Neuronal stem cell (in vitro differentiated cells): ENCODE data around the gene BCAS3.
"Not testable (repeated sequence)": the region's sequence is repeated elsewhere in the genome, so short reads cannot be mapped to it uniquely, and the experiment has no call there.

Source experiments
- DNase-seq: peaks from one replicate; pipeline ENCODE4 v3.0.0-alpha.2; 2013; ENCODE audit warnings: low spot score
- H2AFZ ChIP-seq: one replicate; pipeline ENCODE4 v1.6.1; 2013; ENCODE audit warnings: mild to moderate bottlenecking, low read length, inconsistent platforms
- H2AK5ac ChIP-seq: 2 replicates; pipeline ENCODE4 v1.6.1; 2013; ENCODE audit warnings: low read depth, mild to moderate bottlenecking, inconsistent platforms, low read length, moderate library complexity, mixed read lengths
- H2BK120ac ChIP-seq: 2 replicates; pipeline ENCODE4 v1.6.1; 2013; ENCODE audit warnings: low read depth, mild to moderate bottlenecking, inconsistent platforms, low read length, moderate library complexity, mixed read lengths
- H2BK12ac ChIP-seq: one replicate; pipeline ENCODE4 v1.6.1; 2013; ENCODE audit warnings: low read length, inconsistent platforms
- H2BK15ac ChIP-seq: 2 replicates; pipeline ENCODE4 v1.6.1; 2013; ENCODE audit warnings: mild to moderate bottlenecking, low read length, inconsistent platforms, mixed read lengths
- H2BK5ac ChIP-seq: one replicate; pipeline ENCODE4 v1.6.1; 2013; ENCODE audit warnings: inconsistent platforms, mild to moderate bottlenecking, low read length, moderate library complexity
- H3K14ac ChIP-seq: one replicate; pipeline ENCODE4 v1.6.1; 2013; ENCODE audit warnings: low read length, inconsistent platforms
- H3K18ac ChIP-seq: 2 replicates; pipeline ENCODE4 v1.6.1; 2013; ENCODE audit warnings: low read length, inconsistent platforms
- H3K23ac ChIP-seq: 2 replicates; pipeline ENCODE4 v1.6.1; 2013; ENCODE audit warnings: low read depth, mild to moderate bottlenecking, mixed read lengths, low read length, inconsistent platforms; ENCODE audit not compliant: poor library complexity
- H3K27ac ChIP-seq: replicated peaks from 3 replicates; pipeline ENCODE4 v1.5.1; 2013; ENCODE audit warnings: low read length, inconsistent platforms
- H3K27me3 ChIP-seq, 3 experiments: 2 replicates each; pipeline ENCODE4 v1.6.1; 2013; ENCODE audit warnings: low read length in 3 of 3, mild to moderate bottlenecking in 2 of 3, inconsistent platforms in 1 of 3, low read depth in 1 of 3, mixed read lengths in 1 of 3, moderate library complexity in 1 of 3; ENCODE audit not compliant: control insufficient read depth in 3 of 3, insufficient read depth in 3 of 3
- H3K36me3 ChIP-seq, 2 donors: replicated peaks in 1 of 2; 2 replicates each; pipeline ENCODE4 v1.6.1; 2013; ENCODE audit warnings: low read length in 2 of 2; ENCODE audit not compliant: control insufficient read depth in 2 of 2, insufficient read depth in 2 of 2
- H3K4ac ChIP-seq: 2 replicates; pipeline ENCODE4 v1.6.1; 2013; ENCODE audit warnings: inconsistent platforms, mild to moderate bottlenecking, low read length, moderate library complexity
- H3K4me1 ChIP-seq, 2 donors: 1 replicate in 1 of 2; 2 replicates in 1 of 2; pipeline ENCODE4 v1.6.1; 2013; ENCODE audit warnings: low read length in 2 of 2, low read depth in 1 of 2; ENCODE audit not compliant: control insufficient read depth in 2 of 2, insufficient read depth in 1 of 2
- H3K4me2 ChIP-seq: one replicate; pipeline ENCODE4 v1.6.1; 2013; ENCODE audit warnings: mild to moderate bottlenecking, low read length, inconsistent platforms; ENCODE audit not compliant: insufficient read depth, poor library complexity, severe bottlenecking
- H3K4me3 ChIP-seq, 2 donors: 2 replicates each; pipeline ENCODE4 v1.5.1; 2013; ENCODE audit warnings: low read length in 2 of 2, mild to moderate bottlenecking in 2 of 2, inconsistent platforms in 1 of 2, moderate library complexity in 1 of 2
- H3K79me1 ChIP-seq: one replicate; pipeline ENCODE4 v1.6.1; 2013; ENCODE audit warnings: low read depth, mild to moderate bottlenecking, inconsistent platforms, low read length, moderate library complexity
- H3K9ac ChIP-seq: one replicate; pipeline ENCODE4 v1.6.1; 2013; ENCODE audit warnings: mild to moderate bottlenecking, low read depth, low read length, inconsistent platforms; ENCODE audit not compliant: poor library complexity
- H3K9me3 ChIP-seq, 2 donors: replicated peaks in 1 of 2; 2 replicates each; pipeline versions ENCODE3 to v1.6.1; 2013; ENCODE audit warnings: low read length in 2 of 2, mild to moderate bottlenecking in 2 of 2, inconsistent platforms in 1 of 2, low read depth in 1 of 2, mixed read lengths in 1 of 2, moderate library complexity in 1 of 2; ENCODE audit not compliant: control insufficient read depth in 2 of 2, insufficient read depth in 1 of 2
- H4K8ac ChIP-seq: one replicate; pipeline ENCODE4 v1.6.1; 2013; ENCODE audit warnings: low read depth, mild to moderate bottlenecking, inconsistent platforms, low read length, moderate library complexity
- H4K91ac ChIP-seq: one replicate; pipeline ENCODE4 v1.6.1; 2013; ENCODE audit warnings: low read length, low read depth, mild to moderate bottlenecking, inconsistent platforms; ENCODE audit not compliant: poor library complexity
- WGBS, 2 donors: extraction: QIAGEN DNeasy Blood & Tissue Kit; methylation state at CpG; one replicate each; pipeline ENCODE4 v1.1.7; 2013; ENCODE audit warnings: missing lambda C conversion rate in 2 of 2, mixed read lengths in 1 of 2; ENCODE audit not compliant: insufficient read length in 2 of 2, insufficient replicate concordance in 1 of 2; ENCODE audit errors: extremely low coverage in 2 of 2; 5-methylcytosine and 5-hydroxymethylcytosine counted together

Gene BCAS3

DNA sequence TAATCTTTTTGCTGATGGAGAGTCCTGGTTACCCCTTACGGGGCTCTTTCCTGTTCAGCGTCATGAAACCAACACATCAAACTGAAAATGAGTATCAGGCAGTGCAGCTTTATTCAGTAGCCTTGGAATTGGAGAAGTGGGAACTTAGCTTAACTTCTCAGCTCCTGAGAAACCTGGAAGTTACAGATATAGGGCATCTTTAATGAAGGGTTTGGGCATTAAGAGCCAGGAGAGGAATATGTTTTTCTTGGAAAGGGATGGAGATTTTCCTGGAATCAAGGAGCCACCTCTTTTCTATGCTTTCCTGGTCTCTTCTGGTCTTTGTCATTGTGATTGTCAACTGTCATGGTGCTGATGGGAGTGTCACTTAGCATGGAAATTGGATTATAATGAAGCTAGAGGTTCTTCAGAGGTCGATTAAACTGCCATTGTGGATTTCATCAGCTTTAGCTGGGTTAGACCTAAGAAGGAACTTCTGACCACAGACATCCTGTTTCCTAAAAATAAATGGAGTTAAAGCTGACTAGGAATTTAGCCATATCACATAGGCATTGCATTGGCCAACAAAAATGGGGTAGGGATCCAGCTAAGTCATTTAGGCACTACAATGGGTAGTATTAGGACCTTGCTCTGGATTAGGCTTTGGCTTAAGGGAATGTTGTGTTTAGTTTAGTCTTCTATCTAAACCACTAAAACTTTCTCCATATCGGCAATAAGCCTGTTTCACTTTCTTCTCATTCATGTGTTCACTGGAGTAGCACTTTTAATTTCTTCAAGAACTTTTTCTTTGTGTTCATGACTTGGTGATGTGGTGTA is 186.4 kb downstream of the BCAS3 start:
- no peak overlapping the region for H3K9ac ChIP-seq
- H3K18ac ChIP-seq = no peak overlapping the region
- WGBS, 2 donors = no CpG with 5 or more reads among the region's 4 CpGs
- no peak overlapping the region for H4K8ac ChIP-seq
- no peak overlapping the region for H2BK120ac ChIP-seq
- H3K36me3 ChIP-seq = no peaks in the 10 kb centered on the region
- H3K27me3 ChIP-seq = no peaks in the 10 kb centered on the region
- H3K4me2 ChIP-seq = no peak overlapping the region
- peaks cover 0 to 12% of the 10 kb centered on the region in 2 donors for H3K9me3 ChIP-seq
- H2AK5ac ChIP-seq = no peak overlapping the region
- H3K14ac ChIP-seq = no peak overlapping the region
- no peak for DNase-seq
- no peaks in the 10 kb centered on the region for H3K79me1 ChIP-seq
- no peak overlapping the region for H2AFZ ChIP-seq
- no peak overlapping the region for H3K4me3 ChIP-seq
- no peak overlapping the region for H4K91ac ChIP-seq
- H3K27ac ChIP-seq = no peak overlapping the region
- no peak overlapping the region for H2BK5ac ChIP-seq
- no peaks in the 10 kb centered on the region for H3K4me1 ChIP-seq
- H3K4ac ChIP-seq = no peak overlapping the region
- H2BK15ac ChIP-seq = no peak overlapping the region
- no peak overlapping the region for H3K23ac ChIP-seq
- H2BK12ac ChIP-seq = no peak overlapping the region

DNA sequence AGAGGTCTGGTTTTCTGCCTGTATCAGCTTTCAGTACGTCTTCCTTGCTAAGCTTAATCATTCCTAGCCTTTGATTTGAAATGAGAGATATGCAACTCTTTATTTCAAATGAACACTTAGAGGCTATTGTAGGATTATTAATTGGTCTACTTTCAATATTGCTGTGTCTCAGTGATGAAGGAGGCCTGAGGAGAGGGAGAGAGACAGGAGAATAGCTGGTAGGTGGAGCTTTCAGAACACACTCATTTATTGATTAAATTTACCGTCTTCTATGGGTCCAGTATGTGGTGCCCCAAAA is 187.0 kb downstream of the BCAS3 start:
- no peak overlapping the region for H4K8ac ChIP-seq
- no peak overlapping the region for H3K27ac ChIP-seq
- H2AFZ ChIP-seq = no peak overlapping the region
- H3K4me1 ChIP-seq = no peaks in the 10 kb centered on the region
- no peak overlapping the region for H3K23ac ChIP-seq
- no peak overlapping the region for H2AK5ac ChIP-seq
- no peak overlapping the region for H2BK5ac ChIP-seq
- H3K4ac ChIP-seq = no peak overlapping the region
- peaks cover 0 to 12% of the 10 kb centered on the region in 2 donors for H3K9me3 ChIP-seq
- no peaks in the 10 kb centered on the region for H3K36me3 ChIP-seq
- H3K9ac ChIP-seq = no peak overlapping the region
- WGBS, 2 donors = no CpG with 5 or more reads among the region's 2 CpGs
- no peak overlapping the region for H2BK15ac ChIP-seq
- H2BK120ac ChIP-seq = no peak overlapping the region
- no peak for DNase-seq
- H4K91ac ChIP-seq = no peak overlapping the region
- H3K79me1 ChIP-seq = no peaks in the 10 kb centered on the region
- H3K27me3 ChIP-seq = no peaks in the 10 kb centered on the region
- no peak overlapping the region for H3K4me3 ChIP-seq
- no peak overlapping the region for H3K14ac ChIP-seq
- no peak overlapping the region for H2BK12ac ChIP-seq
- H3K4me2 ChIP-seq = no peak overlapping the region
- no peak overlapping the region for H3K18ac ChIP-seq

DNA sequence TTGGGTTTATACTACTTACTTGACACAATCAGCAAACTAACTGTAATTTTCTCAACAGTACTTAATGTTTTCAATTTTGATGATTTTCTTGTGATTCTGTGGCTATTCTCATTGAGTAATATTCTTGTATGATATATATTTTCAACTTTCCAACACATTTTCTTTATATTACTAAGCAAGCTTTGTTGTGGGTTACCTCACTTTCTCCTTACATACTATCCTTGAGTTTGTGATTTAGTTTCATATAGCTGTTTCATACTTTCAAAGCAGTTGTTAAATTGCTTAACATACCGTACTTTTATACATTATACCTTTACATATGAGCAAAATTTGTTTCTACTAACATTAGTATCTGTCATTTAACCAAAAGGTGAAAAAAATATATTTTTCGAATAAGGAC is 197.1 kb downstream of the BCAS3 start:
- Histone ChIP-seq H3K4me3 (no peak overlapping the region), H3K14ac (no peak overlapping the region), H3K27ac (no peak overlapping the region), H3K4me2 (no peak overlapping the region), H3K18ac (no peak overlapping the region), H3K27me3 (no peaks in the 10 kb centered on the region), H4K91ac (no peak overlapping the region), H4K8ac (no peak overlapping the region), H2BK12ac (no peak overlapping the region), H3K36me3 (no peaks in the 10 kb centered on the region), H2BK15ac (no peak overlapping the region), H3K23ac (no peak overlapping the region), H3K4ac (no peak overlapping the region), H3K9ac (no peak overlapping the region), H3K9me3 (no peaks in the 10 kb centered on the region), H2BK120ac (no peak overlapping the region), H3K79me1 (no peaks in the 10 kb centered on the region), H2BK5ac (no peak overlapping the region), H2AFZ (no peak overlapping the region), H3K4me1 (no peaks in the 10 kb centered on the region), H2AK5ac (no peak overlapping the region)
- DNase-seq = no peak
- no CpG with 5 or more reads among the region's 2 CpGs for WGBS, 2 donors

DNA sequence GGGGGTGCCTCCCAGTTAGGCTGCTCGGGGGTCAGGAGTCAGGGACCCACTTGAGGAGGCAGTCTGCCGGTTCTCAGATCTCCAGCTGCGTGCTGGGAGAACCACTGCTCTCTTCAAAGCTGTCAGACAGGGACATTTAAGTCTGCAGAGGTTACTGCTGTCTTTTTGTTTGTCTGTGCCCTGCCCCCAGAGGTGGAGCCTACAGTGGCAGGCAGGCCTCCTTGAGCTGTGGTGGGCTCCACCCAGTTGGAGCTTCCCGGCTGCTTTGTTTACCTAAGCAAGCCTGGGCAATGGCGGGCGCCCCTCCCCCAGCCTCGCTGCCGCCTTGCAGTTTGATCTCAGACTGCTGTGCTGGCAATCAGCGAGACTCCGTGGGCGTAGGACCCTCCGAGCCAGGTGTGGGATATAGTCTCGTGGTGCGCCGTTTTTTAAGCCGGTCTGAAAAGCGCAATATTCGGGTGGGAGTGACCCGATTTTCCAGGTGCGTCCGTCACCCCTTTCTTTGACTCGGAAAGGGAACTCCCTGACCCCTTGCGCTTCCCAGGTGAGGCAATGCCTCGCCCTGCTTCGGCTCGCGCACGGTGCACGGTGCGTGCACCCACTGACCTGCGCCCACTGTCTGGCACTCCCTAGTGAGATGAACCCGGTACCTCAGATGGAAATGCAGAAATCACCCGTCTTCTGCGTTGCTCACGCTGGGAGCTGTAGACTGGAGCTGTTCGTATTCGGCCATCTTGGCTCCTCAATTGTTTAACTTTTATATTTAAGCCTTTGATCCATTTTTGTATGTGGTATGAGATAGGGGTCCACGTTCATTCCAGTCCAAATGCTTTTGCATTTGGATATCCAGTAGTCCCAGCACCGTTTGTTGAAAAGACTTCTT is 209.3 kb downstream of the BCAS3 start:
- H2BK120ac ChIP-seq, H2BK5ac ChIP-seq, H2AK5ac ChIP-seq, H3K27me3 ChIP-seq, H3K9me3 ChIP-seq, H2BK15ac ChIP-seq, H2BK12ac ChIP-seq, H3K23ac ChIP-seq, H3K9ac ChIP-seq, H4K8ac ChIP-seq, H4K91ac ChIP-seq, H3K14ac ChIP-seq, H3K18ac ChIP-seq, H3K79me1 ChIP-seq, H3K36me3 ChIP-seq, H3K4ac ChIP-seq, H3K27ac ChIP-seq, DNase-seq, H3K4me1 ChIP-seq: not testable (repeated sequence)
- Histone ChIP-seq H3K4me2 (peak overlapping the region; percentile 11), H2AFZ (peak overlapping the region; percentile 66), H3K4me3 (peak overlapping the region in 1 of 2 donors; percentile 42)
- WGBS, 2 donors = no CpG with 5 or more reads among the region's 39 CpGs
